ENCODE measurements around the gene LLGL1.

DNA sequence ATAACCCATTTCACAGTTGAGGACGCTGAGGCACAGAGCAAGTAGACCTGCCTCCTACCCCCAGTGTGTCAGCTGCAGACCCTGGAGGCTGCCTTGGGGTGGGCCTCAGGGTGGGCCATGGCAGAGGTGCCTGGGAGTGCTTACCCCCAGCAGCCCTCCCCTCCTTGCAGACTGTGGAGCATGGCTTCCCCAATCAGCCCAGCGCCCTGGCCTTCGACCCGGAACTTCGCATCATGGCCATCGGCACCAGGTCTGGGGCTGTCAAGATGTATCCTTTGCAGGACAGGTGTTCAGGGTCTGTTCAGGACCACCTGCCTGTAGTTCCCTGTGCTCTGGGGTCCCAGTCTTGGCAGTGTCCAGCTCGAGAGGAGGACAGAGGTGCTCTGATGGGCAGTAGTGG is 4.3 kb downstream of the LLGL1 start:
- no peak for TF ChIP-seq POLR2A (IDR thresholded peaks at IDR 0.05)
- TF ChIP-seq, protein P1, sequence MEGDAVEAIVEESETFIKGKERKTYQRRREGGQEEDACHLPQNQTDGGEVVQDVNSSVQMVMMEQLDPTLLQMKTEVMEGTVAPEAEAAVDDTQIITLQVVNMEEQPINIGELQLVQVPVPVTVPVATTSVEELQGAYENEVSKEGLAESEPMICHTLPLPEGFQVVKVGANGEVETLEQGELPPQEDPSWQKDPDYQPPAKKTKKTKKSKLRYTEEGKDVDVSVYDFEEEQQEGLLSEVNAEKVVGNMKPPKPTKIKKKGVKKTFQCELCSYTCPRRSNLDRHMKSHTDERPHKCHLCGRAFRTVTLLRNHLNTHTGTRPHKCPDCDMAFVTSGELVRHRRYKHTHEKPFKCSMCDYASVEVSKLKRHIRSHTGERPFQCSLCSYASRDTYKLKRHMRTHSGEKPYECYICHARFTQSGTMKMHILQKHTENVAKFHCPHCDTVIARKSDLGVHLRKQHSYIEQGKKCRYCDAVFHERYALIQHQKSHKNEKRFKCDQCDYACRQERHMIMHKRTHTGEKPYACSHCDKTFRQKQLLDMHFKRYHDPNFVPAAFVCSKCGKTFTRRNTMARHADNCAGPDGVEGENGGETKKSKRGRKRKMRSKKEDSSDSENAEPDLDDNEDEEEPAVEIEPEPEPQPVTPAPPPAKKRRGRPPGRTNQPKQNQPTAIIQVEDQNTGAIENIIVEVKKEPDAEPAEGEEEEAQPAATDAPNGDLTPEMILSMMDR (IDR thresholded peaks at IDR 0.05 in 4 of 5, conservative IDR thresholded peaks at IDR 0.05 in 1 of 5) = no peak
